ENCODE results near the gene GDF10. TPM values are rescaled to one million over a fixed set of nuclear protein-coding genes. Genes with fewer than 3 reads are reported as not detected.
A peak's percentile ranks its signal among the peaks of the same experiment; 100 is the strongest.

Gene GDF10
- total and polyA plus RNA-seq, 8 donors: 0.31 to 2.6 (median 0.90) TPM; not detected in 5

DNA sequence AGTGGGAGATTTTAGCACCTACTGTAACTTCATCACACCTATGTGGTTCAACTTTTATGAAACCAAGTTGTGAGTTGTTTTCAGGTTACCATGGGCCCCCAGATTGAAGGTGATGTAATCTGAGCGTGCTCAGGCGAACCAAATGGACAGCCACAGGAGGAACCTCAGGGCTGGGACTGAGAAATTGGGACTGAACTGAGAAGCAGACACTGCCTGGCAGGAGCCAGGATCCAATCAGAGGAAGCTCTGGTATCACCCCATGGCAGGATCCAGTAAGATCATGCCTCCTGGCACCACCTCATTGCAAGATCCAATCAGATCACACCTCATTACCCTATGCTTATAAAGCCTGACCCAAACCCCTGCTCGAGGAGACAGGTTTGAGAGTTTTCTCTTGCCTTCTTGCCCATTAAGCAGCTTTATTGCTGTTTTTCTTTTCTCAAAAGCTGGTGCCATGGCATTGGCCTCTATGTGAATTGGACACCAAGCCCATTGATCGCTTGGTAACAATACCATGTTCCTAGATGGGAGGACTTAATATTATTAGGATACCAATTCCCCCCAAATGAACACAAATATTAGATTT, 43.2 kb upstream of the GDF10 start:
- Histone ChIP-seq H3K9me3 (no peaks in the 10 kb centered on the region), H3K4me3 (no peak overlapping the region), H3K27ac (no peak overlapping the region), H3K27me3 (peaks cover 0 to 20% (median 7%) of the 10 kb centered on the region in 3 donors), H3K4me1 (no peaks in the 10 kb centered on the region), H3K36me3 (no peaks in the 10 kb centered on the region)
- WGBS, 5 donors: 56 to 74% (median 70%) methylated on average over 4 of the region's 4 CpGs
- intact Hi-C loops (cut with DNase I; ENCODE audit: low total_unique reads): no loop called here
- no peak for DNase-seq
- TF ChIP-seq CTCF (IDR thresholded peaks at IDR 0.05) (no peak), EP300 (IDR thresholded peaks at IDR 0.05) (no peak), POLR2A (IDR thresholded peaks at IDR 0.05) (no peak), POLR2AphosphoS5 (IDR thresholded peaks at IDR 0.05) (no peak)

GRCh38 chr10:47257396-47258120, 42.4 kb upstream of the GDF10 start:
- TF ChIP-seq POLR2AphosphoS5 (IDR thresholded peaks at IDR 0.05): no peak
- TF ChIP-seq CTCF (IDR thresholded peaks at IDR 0.05): no peak
- no peak for TF ChIP-seq POLR2A (IDR thresholded peaks at IDR 0.05)
- TF ChIP-seq EP300 (IDR thresholded peaks at IDR 0.05): no peak
- 73 to 86% (median 77%) methylated on average over 4 of the region's 4 CpGs for WGBS, 5 donors
- DNase-seq: peak in 1 of 2 donors; percentile 34
- Histone ChIP-seq H3K9me3 (no peaks in the 10 kb centered on the region), H3K4me1 (no peaks in the 10 kb centered on the region), H3K36me3 (no peaks in the 10 kb centered on the region), H3K27ac (no peak overlapping the region), H3K4me3 (no peak overlapping the region), H3K27me3 (peaks cover 0 to 13% (median 7%) of the 10 kb centered on the region in 3 donors)
- intact Hi-C loops (cut with DNase I; ENCODE audit: low total_unique reads): no loop called here

DNA sequence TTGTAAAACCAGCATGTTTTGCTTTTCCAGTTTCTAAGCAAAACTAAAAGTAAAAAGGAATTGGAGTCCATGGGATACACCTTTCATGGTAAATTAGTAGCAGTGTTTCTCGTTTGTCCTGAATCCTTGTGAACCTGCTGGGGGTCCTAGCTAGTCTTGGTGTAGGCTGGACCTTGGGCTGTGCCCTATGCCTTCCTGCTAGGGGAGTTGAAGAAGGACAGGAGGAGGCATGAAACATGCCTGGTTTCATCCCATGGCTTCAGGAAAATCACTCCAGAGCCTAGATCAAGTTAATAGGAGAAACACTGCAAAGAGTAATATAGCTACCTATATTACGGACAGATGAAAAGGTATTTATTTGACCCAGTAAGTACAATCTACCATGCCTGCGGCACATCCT, 41.1 kb upstream of the GDF10 start:
- TF ChIP-seq POLR2A (IDR thresholded peaks at IDR 0.05) (no peak), EP300 (IDR thresholded peaks at IDR 0.05) (no peak), POLR2AphosphoS5 (IDR thresholded peaks at IDR 0.05) (no peak), CTCF (IDR thresholded peaks at IDR 0.05) (no peak)
- DNase-seq: no peak
- intact Hi-C loops (cut with DNase I; ENCODE audit: low total_unique reads): no loop called here
- Histone ChIP-seq H3K4me3 (no peak overlapping the region), H3K9me3 (no peaks in the 10 kb centered on the region), H3K27me3 (peaks cover 0 to 15% (median 2%) of the 10 kb centered on the region in 3 donors), H3K27ac (no peak overlapping the region), H3K4me1 (no peaks in the 10 kb centered on the region), H3K36me3 (no peaks in the 10 kb centered on the region)
- 75 to 98% (median 88%) methylated on average over 3 of the region's 3 CpGs for WGBS, 5 donors

GRCh38 chr10:47259466-47259865, 40.5 kb upstream of the GDF10 start:
- Histone ChIP-seq H3K27me3 (peaks cover 0 to 16% (median 0%) of the 10 kb centered on the region in 3 donors), H3K27ac (no peak overlapping the region), H3K9me3 (peaks cover 0 to 5% (median under 1%) of the 10 kb centered on the region in 4 donors), H3K4me1 (no peaks in the 10 kb centered on the region), H3K4me3 (no peak overlapping the region), H3K36me3 (no peaks in the 10 kb centered on the region)
- intact Hi-C loops (cut with DNase I; ENCODE audit: low total_unique reads): no loop called here
- no peak for DNase-seq
- 67 to 79% (median 75%) methylated on average over 5 of the region's 5 CpGs for WGBS, 5 donors
- TF ChIP-seq EP300 (IDR thresholded peaks at IDR 0.05) (no peak), CTCF (IDR thresholded peaks at IDR 0.05) (no peak), POLR2A (IDR thresholded peaks at IDR 0.05) (no peak), POLR2AphosphoS5 (IDR thresholded peaks at IDR 0.05) (no peak)
